WTC11 (cell line): Measurements from ENCODE around the gene NFIC.

ENCODE experiments used
- ARID4B ChIP-seq: sonication (generic); formaldehyde crosslinking; IDR thresholded peaks from 2 replicates; pipeline ENCODE4 v1.8.0; 2023; ENCODE audit warnings: missing genetic modification reagents, mild to moderate bottlenecking, borderline replicate concordance
- ATF1 ChIP-seq: sonication (generic); formaldehyde crosslinking; IDR thresholded peaks from 2 replicates; pipeline ENCODE4 v1.8.1; 2023; ENCODE audit warnings: mild to moderate bottlenecking, moderate library complexity, missing genetic modification reagents
- ATF3 ChIP-seq: sonication (generic); formaldehyde crosslinking; conservative IDR thresholded peaks from 2 replicates; pipeline ENCODE4 v1.8.1; 2022; ENCODE audit warnings: mild to moderate bottlenecking, missing genetic modification reagents
- CTCF ChIP-seq: fragments of 200-600 bp; IDR thresholded peaks from 2 replicates; pipeline ENCODE4 v1.8.0; 2022; ENCODE audit warnings: antibody characterized with exemption
- ESRRA ChIP-seq: sonication (generic); formaldehyde crosslinking; IDR thresholded peaks from 2 replicates; pipeline ENCODE4 v1.8.1; 2022; ENCODE audit warnings: mild to moderate bottlenecking, missing genetic modification reagents, borderline replicate concordance
- IRF2 ChIP-seq: sonication (generic); formaldehyde crosslinking; IDR thresholded peaks from 2 replicates; pipeline ENCODE4 v1.8.0; 2022; ENCODE audit warnings: low read depth, missing genetic modification reagents, borderline replicate concordance
- NR3C1 ChIP-seq: sonication (generic); formaldehyde crosslinking; conservative IDR thresholded peaks from 2 replicates; pipeline ENCODE4 v1.8.1; 2023; ENCODE audit warnings: low read depth, mild to moderate bottlenecking, missing genetic modification reagents
- STAT6 ChIP-seq: sonication (generic); formaldehyde crosslinking; conservative IDR thresholded peaks from 2 replicates; pipeline ENCODE4 v1.8.1; 2023; ENCODE audit warnings: mild to moderate bottlenecking, low read depth, missing genetic modification reagents, moderate library complexity
- ZBTB21 ChIP-seq: sonication (generic); formaldehyde crosslinking; IDR thresholded peaks from 2 replicates; pipeline ENCODE4 v1.8.1; 2023; ENCODE audit warnings: mild to moderate bottlenecking, missing genetic modification reagents, borderline replicate concordance
- ZNF232 ChIP-seq: sonication (generic); formaldehyde crosslinking; IDR thresholded peaks from 2 replicates; pipeline ENCODE4 v1.8.0; 2022; ENCODE audit warnings: mild to moderate bottlenecking, missing genetic modification reagents
- ZNF263 ChIP-seq: sonication (generic); formaldehyde crosslinking; IDR thresholded peaks from 2 replicates; pipeline ENCODE4 v1.8.1; 2022; ENCODE audit warnings: low read depth, mild to moderate bottlenecking, moderate library complexity, missing genetic modification reagents
- TF ChIP-seq, protein P1 (sequence below): sonication (generic); formaldehyde crosslinking; IDR thresholded peaks from 2 replicates; pipeline ENCODE4 v1.8.1; 2023; ENCODE audit warnings: mild to moderate bottlenecking, missing genetic modification reagents, moderate library complexity
- TF ChIP-seq, protein P2 (sequence below): sonication (generic); formaldehyde crosslinking; IDR thresholded peaks from 2 replicates; pipeline ENCODE4 v1.8.1; 2022; ENCODE audit warnings: mild to moderate bottlenecking, missing genetic modification reagents, moderate library complexity, borderline replicate concordance
- TF ChIP-seq, protein P3 (sequence below): sonication (generic); formaldehyde crosslinking; IDR thresholded peaks from 2 replicates; pipeline ENCODE4 v1.8.0; 2022; ENCODE audit warnings: mild to moderate bottlenecking, missing genetic modification reagents

DNA sequence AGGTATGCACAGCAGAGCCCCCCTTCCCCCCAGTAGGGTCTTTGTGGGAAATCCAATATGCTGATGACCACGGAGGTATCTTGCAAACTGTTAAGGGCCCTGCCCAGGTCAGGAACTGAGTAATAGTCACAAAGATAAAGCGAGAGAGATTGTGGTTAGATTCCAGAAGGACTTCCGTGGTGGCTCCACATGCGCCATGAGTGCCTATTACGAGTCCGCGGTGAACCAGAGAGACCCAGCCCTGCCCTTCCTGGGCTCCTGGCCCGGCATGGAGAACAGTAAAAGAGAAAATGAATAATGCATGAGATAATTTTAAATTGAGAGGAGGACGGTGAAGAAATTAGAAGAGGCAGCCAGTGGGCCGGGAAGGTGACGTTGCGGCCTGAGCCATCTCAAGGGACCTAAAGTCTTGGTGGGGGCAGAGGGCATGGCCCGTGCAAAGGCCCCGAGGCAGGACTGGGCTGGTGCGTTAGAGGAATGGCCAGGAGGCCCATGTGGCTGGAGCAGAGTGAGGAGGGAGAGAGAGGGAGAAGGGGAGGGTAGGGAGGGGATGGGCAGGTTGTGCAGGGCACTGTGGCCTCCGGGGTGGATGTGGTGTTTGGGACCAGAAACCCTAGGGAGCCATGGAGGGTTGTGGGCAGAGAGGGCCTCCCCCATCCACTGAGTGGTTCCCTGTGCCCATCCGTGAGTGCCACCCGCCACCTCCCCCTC is 46.6 kb upstream of the NFIC start:
- TF ChIP-seq STAT6 (CRISPR knock-in tag): no peak
- TF ChIP-seq ESRRA (CRISPR knock-in tag): no peak
- no peak for TF ChIP-seq CTCF
- no peak for TF ChIP-seq NR3C1 (CRISPR knock-in tag)
- TF ChIP-seq, protein P1, sequence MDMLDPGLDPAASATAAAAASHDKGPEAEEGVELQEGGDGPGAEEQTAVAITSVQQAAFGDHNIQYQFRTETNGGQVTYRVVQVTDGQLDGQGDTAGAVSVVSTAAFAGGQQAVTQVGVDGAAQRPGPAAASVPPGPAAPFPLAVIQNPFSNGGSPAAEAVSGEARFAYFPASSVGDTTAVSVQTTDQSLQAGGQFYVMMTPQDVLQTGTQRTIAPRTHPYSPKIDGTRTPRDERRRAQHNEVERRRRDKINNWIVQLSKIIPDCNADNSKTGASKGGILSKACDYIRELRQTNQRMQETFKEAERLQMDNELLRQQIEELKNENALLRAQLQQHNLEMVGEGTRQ (CRISPR knock-in tag): no peak
- no peak for TF ChIP-seq ZNF232
- TF ChIP-seq, protein P2, sequence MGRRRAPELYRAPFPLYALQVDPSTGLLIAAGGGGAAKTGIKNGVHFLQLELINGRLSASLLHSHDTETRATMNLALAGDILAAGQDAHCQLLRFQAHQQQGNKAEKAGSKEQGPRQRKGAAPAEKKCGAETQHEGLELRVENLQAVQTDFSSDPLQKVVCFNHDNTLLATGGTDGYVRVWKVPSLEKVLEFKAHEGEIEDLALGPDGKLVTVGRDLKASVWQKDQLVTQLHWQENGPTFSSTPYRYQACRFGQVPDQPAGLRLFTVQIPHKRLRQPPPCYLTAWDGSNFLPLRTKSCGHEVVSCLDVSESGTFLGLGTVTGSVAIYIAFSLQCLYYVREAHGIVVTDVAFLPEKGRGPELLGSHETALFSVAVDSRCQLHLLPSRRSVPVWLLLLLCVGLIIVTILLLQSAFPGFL (CRISPR knock-in tag): no peak
- TF ChIP-seq IRF2 (CRISPR knock-in tag): no peak
- no peak for TF ChIP-seq ARID4B
- no peak for TF ChIP-seq ZBTB21 (CRISPR knock-in tag)
- TF ChIP-seq, protein P3, sequence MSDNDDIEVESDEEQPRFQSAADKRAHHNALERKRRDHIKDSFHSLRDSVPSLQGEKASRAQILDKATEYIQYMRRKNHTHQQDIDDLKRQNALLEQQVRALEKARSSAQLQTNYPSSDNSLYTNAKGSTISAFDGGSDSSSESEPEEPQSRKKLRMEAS (CRISPR knock-in tag): no peak
- TF ChIP-seq ATF3 (CRISPR knock-in tag): no peak
- TF ChIP-seq ATF1: no peak
- no peak for TF ChIP-seq ZNF263
